H1 (cell line): ENCODE data around the gene SLC22A3. TPM values are rescaled to one million over a fixed set of nuclear protein-coding genes. Genes with fewer than 3 reads are reported as not detected.

Experiments
- CTCF ChIA-PET: fragments of 300-600 bp; sonication (Branson Sonifier 250); formaldehyde crosslinking; loops from one replicate; lab custom pipeline; 2021; ENCODE audit not compliant: partially characterized antibody; lab: Charles Lee
- POLR2A ChIA-PET: fragments of 300-600 bp; sonication (Branson Sonifier 250); formaldehyde crosslinking; loops from one replicate; lab custom pipeline; 2021; ENCODE audit warnings: inconsistent platforms; ENCODE audit not compliant: partially characterized antibody; lab: Charles Lee
- DNase-seq, 2 experiments: peaks; one replicate each; pipeline versions ENCODE4 v3.0.0 to v3.0.0-alpha.2; 2010 to 2022; ENCODE audit warnings: low spot score in 2 of 2, low read depth in 1 of 2, mixed read lengths in 1 of 2
- FAIRE-seq: peaks from 2 replicates; lab custom pipeline; 2011; peaks lifted over from hg19 to GRCh38; lab: Jason Lieb, UNC
- H2AFZ ChIP-seq: 2 replicates; pipeline ENCODE4 v1.8.1; 2012; ENCODE audit warnings: low read length, inconsistent platforms
- H2AK5ac ChIP-seq: 2 replicates; pipeline ENCODE4 v1.6.1; 2013; ENCODE audit warnings: low read depth, low read length
- H2BK120ac ChIP-seq: replicated peaks from 2 replicates; pipeline ENCODE3; 2013; ENCODE audit warnings: low read depth, low read length, inconsistent platforms
- H2BK12ac ChIP-seq: 2 replicates; pipeline ENCODE4 v1.6.1; 2013; ENCODE audit warnings: low read depth, low read length
- H2BK15ac ChIP-seq: 2 replicates; pipeline ENCODE4 v1.6.1; 2013; ENCODE audit warnings: low read length
- H2BK20ac ChIP-seq: 2 replicates; pipeline ENCODE4 v1.6.1; 2013; ENCODE audit warnings: low read length
- H2BK5ac ChIP-seq: 2 replicates; pipeline ENCODE4 v1.6.1; 2013; ENCODE audit warnings: low read depth, low read length
- H3K14ac ChIP-seq: 2 replicates; pipeline ENCODE4 v1.6.1; 2013; ENCODE audit warnings: inconsistent platforms; ENCODE audit not compliant: insufficient read length
- H3K18ac ChIP-seq: 2 replicates; pipeline ENCODE4 v1.6.1; 2013; ENCODE audit warnings: low read length; ENCODE audit errors: extremely low read depth
- H3K23ac ChIP-seq: 2 replicates; pipeline ENCODE4 v1.6.1; 2013; ENCODE audit warnings: inconsistent platforms; ENCODE audit not compliant: insufficient read length
- H3K23me2 ChIP-seq: 2 replicates; pipeline ENCODE4 v1.6.1; 2013; ENCODE audit warnings: low read depth, low read length
- H3K27ac ChIP-seq: 2 replicates; pipeline ENCODE4 v1.6.1; 2011; ENCODE audit warnings: low read depth, low read length, inconsistent platforms
- H3K27me3 ChIP-seq, 4 experiments: replicated peaks in 1 of 4; 1 replicate in 1 of 4; 2 replicates in 3 of 4; pipeline versions ENCODE4 v1.6.1 to v1.8.1; 2011 to 2013; ENCODE audit warnings: low read length in 3 of 4, mild to moderate bottlenecking in 3 of 4, inconsistent platforms in 2 of 4, mixed read lengths in 2 of 4, moderate library complexity in 1 of 4; ENCODE audit not compliant: control insufficient read depth in 3 of 4, insufficient read depth in 3 of 4; ENCODE audit errors: extremely low read depth in 1 of 4
- H3K36me3 ChIP-seq, 4 experiments: 2 replicates each; pipeline versions ENCODE4 v1.6.1 to v1.8.1; 2011 to 2013; ENCODE audit warnings: mild to moderate bottlenecking in 4 of 4, low read length in 3 of 4, moderate library complexity in 2 of 4, control low read depth in 1 of 4, inconsistent platforms in 1 of 4; ENCODE audit not compliant: insufficient read depth in 4 of 4, control insufficient read depth in 2 of 4
- H3K4ac ChIP-seq: replicated peaks from 2 replicates; pipeline ENCODE3; 2013; ENCODE audit warnings: low read length, low read depth, mixed read lengths, inconsistent platforms; ENCODE audit not compliant: insufficient read length
- H3K4me1 ChIP-seq, 4 experiments: replicated peaks in 1 of 4; 1 replicate in 1 of 4; 2 replicates in 3 of 4; pipeline versions ENCODE4 v1.6.1 to v1.8.1; 2011 to 2013; ENCODE audit warnings: low read length in 3 of 4, inconsistent platforms in 2 of 4, mixed read lengths in 1 of 4; ENCODE audit not compliant: insufficient read depth in 4 of 4, control insufficient read depth in 3 of 4
- H3K4me2 ChIP-seq, 2 experiments: 2 replicates each; pipeline versions ENCODE4 v1.6.1 to v1.8.1; 2011 to 2013; ENCODE audit warnings: low read depth in 2 of 2, low read length in 2 of 2, control low read depth in 1 of 2, inconsistent platforms in 1 of 2, mild to moderate bottlenecking in 1 of 2; ENCODE audit not compliant: insufficient read depth in 1 of 2
- H3K4me3 ChIP-seq, 4 experiments: fragments of 200-600, 300-600 bp in 1 of 4; sonication (generic), shearing (Covaris generic), sonication (Bioruptor Twin) in 1 of 4; 2 replicates each; pipeline versions ENCODE4 v1.5.1 to v1.8.1; 2011 to 2016; ENCODE audit warnings: low read length in 4 of 4, low read depth in 3 of 4, control low read depth in 2 of 4, inconsistent platforms in 2 of 4, mild to moderate bottlenecking in 2 of 4, mixed read lengths in 1 of 4, moderate library complexity in 1 of 4; ENCODE audit not compliant: insufficient read depth in 2 of 4; ENCODE audit errors: extremely low read depth in 1 of 4
- H3K56ac ChIP-seq: replicated peaks from 2 replicates; pipeline ENCODE3; 2013; ENCODE audit warnings: low read depth, mild to moderate bottlenecking, mixed read lengths, low read length, inconsistent platforms; ENCODE audit not compliant: insufficient read length
- H3K79me1 ChIP-seq: 2 replicates; pipeline ENCODE4 v1.6.1; 2013; ENCODE audit warnings: low read depth, low read length, control low read depth
- H3K79me2 ChIP-seq, 2 experiments: 2 replicates each; pipeline versions ENCODE4 v1.6.1 to v1.8.1; 2012 to 2013; ENCODE audit warnings: low read length in 2 of 2, mild to moderate bottlenecking in 2 of 2, inconsistent platforms in 1 of 2; ENCODE audit not compliant: insufficient read depth in 2 of 2, control insufficient read depth in 1 of 2
- H3K9ac ChIP-seq, 4 experiments: replicated peaks in 1 of 4; 1 replicate in 1 of 4; 2 replicates in 3 of 4; pipeline versions ENCODE4 v1.6.1 to v1.8.1; 2011 to 2013; ENCODE audit warnings: low read depth in 3 of 4, low read length in 3 of 4, control low read depth in 2 of 4, mild to moderate bottlenecking in 2 of 4, moderate library complexity in 2 of 4, inconsistent platforms in 1 of 4; ENCODE audit errors: extremely low read depth in 1 of 4
- H3K9me3 ChIP-seq, 2 experiments: 2 replicates each; pipeline versions ENCODE4 v1.6.1 to v1.8.1; 2012 to 2013; ENCODE audit warnings: mild to moderate bottlenecking in 2 of 2, moderate library complexity in 2 of 2, control low read depth in 1 of 2, inconsistent platforms in 1 of 2, low read depth in 1 of 2, low read length in 1 of 2, mixed read lengths in 1 of 2; ENCODE audit not compliant: insufficient read depth in 2 of 2
- H4K20me1 ChIP-seq, 2 experiments: replicated peaks in 1 of 2; 2 replicates each; pipeline versions ENCODE3 to v1.8.1; 2011 to 2013; ENCODE audit warnings: inconsistent platforms in 2 of 2, low read length in 2 of 2, mild to moderate bottlenecking in 1 of 2; ENCODE audit not compliant: insufficient read depth in 2 of 2, control insufficient read depth in 1 of 2
- H4K5ac ChIP-seq: 2 replicates; pipeline ENCODE4 v1.6.1; 2013; ENCODE audit warnings: low read length, low read depth, mixed read lengths, inconsistent platforms; ENCODE audit not compliant: insufficient read length
- H4K8ac ChIP-seq: 2 replicates; pipeline ENCODE4 v1.8.0; 2013; ENCODE audit warnings: mild to moderate bottlenecking, moderate library complexity, low read length, inconsistent platforms; ENCODE audit not compliant: insufficient read depth; ENCODE audit errors: extremely low read depth
- H4K91ac ChIP-seq: replicated peaks from 2 replicates; pipeline ENCODE3; 2013; ENCODE audit warnings: low read length, mixed read lengths, inconsistent platforms; ENCODE audit not compliant: insufficient read length
- CBX5 ChIP-seq: fragments of 300-800, 300-1000 bp; sonication (generic); IDR thresholded peaks from 2 replicates; pipeline ENCODE4 v1.7.1; 2016; ENCODE audit warnings: antibody characterized with exemption, low read length, low read depth
- CTCF ChIP-seq, 3 experiments: IDR thresholded peaks; 1 replicate in 2 of 3; 2 replicates in 1 of 3; pipeline versions ENCODE4 v1.5.1 to v1.6.1; 2011; ENCODE audit warnings: low read length in 3 of 3, mild to moderate bottlenecking in 3 of 3, inconsistent platforms in 2 of 3, low read depth in 1 of 3, moderate library complexity in 1 of 3; ENCODE audit not compliant: insufficient read depth in 1 of 3; ENCODE audit errors: control extremely low read depth in 1 of 3
- E2F6 ChIP-seq: IDR thresholded peaks from 2 replicates; pipeline ENCODE4 v1.6.1; 2012; ENCODE audit warnings: inconsistent platforms
- EZH2 ChIP-seq: fragments of 200-600 bp; sonication (generic); IDR thresholded peaks from 2 replicates; pipeline ENCODE4 v1.7.1; 2012; ENCODE audit warnings: low read depth, mild to moderate bottlenecking, moderate library complexity, low read length, inconsistent platforms; ENCODE audit not compliant: severe bottlenecking
- HDAC6 ChIP-seq: IDR thresholded peaks from one replicate; pipeline ENCODE4 v1.7.1; 2012; ENCODE audit warnings: low read depth, mild to moderate bottlenecking, inconsistent platforms, low read length, moderate library complexity
- JUND ChIP-seq: IDR thresholded peaks from 2 replicates; pipeline ENCODE4 v1.6.1; 2011; ENCODE audit warnings: mild to moderate bottlenecking, improper control_type of control experiment, low read length
- NANOG ChIP-seq: IDR thresholded peaks from 2 replicates; pipeline ENCODE4 v1.6.1; 2011; ENCODE audit warnings: low read length, low read depth, mild to moderate bottlenecking, inconsistent platforms; ENCODE audit not compliant: insufficient read depth, poor library complexity, severe bottlenecking
- SIX5 ChIP-seq: IDR thresholded peaks from 2 replicates; pipeline ENCODE4 v1.6.1; 2011; ENCODE audit warnings: mild to moderate bottlenecking, low read depth, low read length
- USF2 ChIP-seq: IDR thresholded peaks from 2 replicates; pipeline ENCODE4 v1.6.1; 2011; ENCODE audit warnings: low read length, improper control_type of control experiment
- WGBS, 2 experiments: shearing (Covaris generic) in 1 of 2; methylation state at CpG; one replicate each; pipeline versions ENCODE4 v1.1.6 to v1.1.7; 2013 to 2015; ENCODE audit warnings: low lambda C conversion rate in 2 of 2, mixed read lengths in 2 of 2, inconsistent platforms in 1 of 2, low coverage in 1 of 2, missing lambda C conversion rate in 1 of 2; ENCODE audit not compliant: insufficient replicate concordance in 2 of 2, insufficient coverage in 1 of 2, insufficient read length in 1 of 2; ENCODE audit errors: extremely low coverage in 1 of 2, missing lambda C conversion rate in 1 of 2; 5-methylcytosine and 5-hydroxymethylcytosine counted together
- polyA plus RNA-seq, 7 experiments: library from polyadenylated mRNA; depleted of rRNA in 3 of 7; stranded (reverse) in 5 of 7; unstranded in 2 of 7; fragments of >200 nt in 5 of 7; fragments of 200-250 nt in 2 of 7; gene quantifications; 1 replicate in 5 of 7; 2 replicates in 1 of 7; 4 replicates in 1 of 7; pipeline versions ENCODE4 v1.2.1 to v1.2.3, GENCODE V29; 2011 to 2013; ENCODE audit warnings: missing spikeins in 2 of 7, mixed read lengths in 2 of 7
- total RNA-seq: library from RNA; stranded (reverse); fragmentation: NEBNext Ultra II Directional; extraction: Animal tissue kit (Norgen Biotek cat#: 25700); gene quantifications from 2 replicates; pipeline ENCODE4 v1.2.1, GENCODE V29; 2021

SLC22A3 gene
- total and polyA plus RNA-seq, 2 of the 8 experiments (the other 6 are each of a cell fraction or from before 2014, with no cell fraction given) = 1.0 to 2.9 TPM

GRCh38 chr6:160454303-160454702 lies 106.1 kb downstream of the SLC22A3 start:
- H2BK120ac ChIP-seq = no peak overlapping the region
- H2BK15ac ChIP-seq = no peak overlapping the region
- H4K5ac ChIP-seq = no peak overlapping the region
- H3K9me3 ChIP-seq = no peaks in the 10 kb centered on the region
- no peaks in the 10 kb centered on the region for H3K27me3 ChIP-seq
- no peak overlapping the region for H3K4me2 ChIP-seq
- WGBS, 2 experiments = 92% methylated on average over 6 of the region's 6 CpGs; no CpG with 5 or more reads in 1 of the 2 experiments
- H3K36me3 ChIP-seq = no peaks in the 10 kb centered on the region
- no peak overlapping the region for H2BK5ac ChIP-seq
- no peak overlapping the region for H2AK5ac ChIP-seq
- H3K4me3 ChIP-seq = no peak overlapping the region
- H4K20me1 ChIP-seq = peaks cover 0 to 3% of the 10 kb centered on the region in 2 experiments
- no peak overlapping the region for H3K9ac ChIP-seq
- ChIA-PET POLR2A (no interaction called here), CTCF (interaction anchor here (0.6 to 4.2 kb wide), 16 partner anchors 8 to 603 kb away, joined by 3 to 40 read pairs (median 10); no protein-coding TSS in a partner anchor)
- no peak overlapping the region for H3K4ac ChIP-seq
- H3K27ac ChIP-seq = no peak overlapping the region
- H4K91ac ChIP-seq = no peak overlapping the region
- H3K79me1 ChIP-seq = no peaks in the 10 kb centered on the region
- peaks cover 0 to 3% (median 0%) of the 10 kb centered on the region in 4 experiments; a peak in 2 of 7 replicates for H3K4me1 ChIP-seq
- peaks cover 5% of the 10 kb centered on the region; the same call in 1 of the 2 replicates for H3K23me2 ChIP-seq
- no peak overlapping the region for H2AFZ ChIP-seq
- DNase-seq (no peak), FAIRE-seq (no peak)
- no peak overlapping the region for H2BK12ac ChIP-seq
- no peak overlapping the region for H3K18ac ChIP-seq
- H3K56ac ChIP-seq = no peak overlapping the region
- H3K79me2 ChIP-seq = no peaks in the 10 kb centered on the region
- no peak overlapping the region for H4K8ac ChIP-seq
- H2BK20ac ChIP-seq = no peak overlapping the region
- no peak overlapping the region for H3K14ac ChIP-seq
- TF ChIP-seq CTCF (IDR thresholded peaks at IDR 0.05; ENCODE audit: control extremely low read depth in 1 of 3, insufficient read depth in 1 of 3, low read depth in 1 of 3, low read length in 3 of 3) (no peak), E2F6 (no peak), EZH2 (no peak), USF2 (no peak), JUND (no peak), NANOG (no peak), HDAC6 (no peak), CBX5 (no peak), SIX5 (no peak)
- no peak overlapping the region for H3K23ac ChIP-seq
